Measurements from ENCODE around the gene SAE1. TPM values are rescaled to one million over a fixed set of nuclear protein-coding genes. Genes with fewer than 3 reads are reported as not detected.

The SAE1 gene
- total RNA-seq, 1 experiment from 2014 or later, result 148 TPM

- Histone ChIP-seq H3K4me1 (replicated peaks; ENCODE audit: insufficient read depth) (peaks cover 51% of the 10 kb centered on the region), H3F3A (ENCODE audit: insufficient read depth, low read depth) (peaks cover 60% of the 10 kb centered on the region), H3K36me3 (ENCODE audit: low read depth) (no peaks in the 10 kb centered on the region), H4K20me1 (ENCODE audit: insufficient read depth) (peaks cover 18% of the 10 kb centered on the region), H3K9me3 (ENCODE audit: insufficient read depth, low read depth) (no peaks in the 10 kb centered on the region), H3K9me2 (ENCODE audit: insufficient read depth) (no peaks in the 10 kb centered on the region), H3K4me2 (peak overlapping the region; percentile 90), H3K4me3 (peak overlapping the region; percentile 99), H3K27ac (peak overlapping the region; percentile 57), H3K27me3 (ENCODE audit: insufficient read depth, low read depth) (no peaks in the 10 kb centered on the region), H3K79me2 (ENCODE audit: low read depth) (peaks cover 18% of the 10 kb centered on the region), H2AFZ (no peak overlapping the region)
- TF ChIP-seq CTCF (conservative IDR thresholded peaks at IDR 0.05), result no peak
- DNase-seq, result peak; percentile 86 to 91
- CTCF ChIA-PET, result no interaction called here
- POLR2A ChIA-PET (ENCODE audit: unreplicated experiment), result no interaction called here
- intact Hi-C loops (cut with micrococcal nuclease; ENCODE audit: unreplicated experiment), result loop anchor here (2.0 kb wide), 2 partner anchors 13 to 373 kb away; no protein-coding TSS in a partner anchor
- BruUV-seq (replicated peaks), result no TSS peak
Measured at GRCh38 chr19:47227352-47228167, 96.9 kb downstream of the SAE1 start.

- Histone ChIP-seq H3K79me2 (ENCODE audit: low read depth) (peaks cover 18% of the 10 kb centered on the region), H3K9me2 (ENCODE audit: insufficient read depth) (no peaks in the 10 kb centered on the region), H2AFZ (no peak overlapping the region), H3K9me3 (ENCODE audit: insufficient read depth, low read depth) (no peaks in the 10 kb centered on the region), H4K20me1 (ENCODE audit: insufficient read depth) (peaks cover 18% of the 10 kb centered on the region), H3K4me2 (peak overlapping the region; percentile 90), H3K27me3 (ENCODE audit: insufficient read depth, low read depth) (no peaks in the 10 kb centered on the region), H3K4me1 (replicated peaks; ENCODE audit: insufficient read depth) (peaks cover 57% of the 10 kb centered on the region), H3K4me3 (peak overlapping the region; percentile 99), H3K27ac (no peak overlapping the region), H3K36me3 (ENCODE audit: low read depth) (no peaks in the 10 kb centered on the region), H3F3A (ENCODE audit: insufficient read depth, low read depth) (peaks cover 65% of the 10 kb centered on the region)
- intact Hi-C loops (cut with micrococcal nuclease; ENCODE audit: unreplicated experiment), result loop anchor here (2.0 kb wide), 1 partner anchor 372 kb away; no protein-coding TSS in a partner anchor
- TF ChIP-seq EZH2 (IDR thresholded peaks at IDR 0.05; ENCODE audit: low read depth) (no peak), CTCF (conservative IDR thresholded peaks at IDR 0.05) (no peak)
- ChIA-PET POLR2A (ENCODE audit: unreplicated experiment) (no interaction called here), CTCF (interaction anchor here (0.5 kb wide), 1 partner anchor 200 kb away, joined by 12 read pairs; no protein-coding TSS in a partner anchor)
- no TSS peak for BruUV-seq (replicated peaks)
- peak; percentile 52 to 72 for DNase-seq
Measured at GRCh38 chr19:47228168-47228936, 97.7 kb downstream of the SAE1 start.

GRCh38 chr19:47228937-47229675 is 98.5 kb downstream of the SAE1 start:
- Histone ChIP-seq H3K4me2 (peak overlapping the region; percentile 90), H3K79me2 (ENCODE audit: low read depth) (peaks cover 18% of the 10 kb centered on the region), H3K9me2 (ENCODE audit: insufficient read depth) (no peaks in the 10 kb centered on the region), H3K9me3 (ENCODE audit: insufficient read depth, low read depth) (no peaks in the 10 kb centered on the region), H3K4me1 (replicated peaks; ENCODE audit: insufficient read depth) (peaks cover 57% of the 10 kb centered on the region), H4K20me1 (ENCODE audit: insufficient read depth) (peaks cover 18% of the 10 kb centered on the region), H3K27ac (no peak overlapping the region), H3K4me3 (peak overlapping the region; percentile 99), H3F3A (ENCODE audit: insufficient read depth, low read depth) (peaks cover 65% of the 10 kb centered on the region), H2AFZ (no peak overlapping the region), H3K36me3 (ENCODE audit: low read depth) (no peaks in the 10 kb centered on the region), H3K27me3 (ENCODE audit: insufficient read depth, low read depth) (no peaks in the 10 kb centered on the region)
- peak; percentile 13 to 38 for DNase-seq
- ChIA-PET CTCF (no interaction called here), POLR2A (ENCODE audit: unreplicated experiment) (no interaction called here)
- TF ChIP-seq CTCF (conservative IDR thresholded peaks at IDR 0.05) (no peak), EZH2 (IDR thresholded peaks at IDR 0.05; ENCODE audit: low read depth) (no peak)
- intact Hi-C loops (cut with micrococcal nuclease; ENCODE audit: unreplicated experiment), result loop anchor here (2.0 kb wide), 1 partner anchor 372 kb away; no protein-coding TSS in a partner anchor
- BruUV-seq (replicated peaks), result no TSS peak

All from PC-9 (cell line).